ENCODE results near the gene PACRG.

PACRG gene

GRCh38 chr6:163063561-163063960 is 335.8 kb downstream of the PACRG start:
- TF ChIP-seq EGR1 (IDR thresholded peaks at IDR 0.05) = no peak
- TF ChIP-seq TEAD4 (IDR thresholded peaks at IDR 0.05) = no peak
- no peak for TF ChIP-seq YY1 (IDR thresholded peaks at IDR 0.05; ENCODE audit: low read depth)
- TF ChIP-seq NFIC (IDR thresholded peaks at IDR 0.05) = no peak

DNA sequence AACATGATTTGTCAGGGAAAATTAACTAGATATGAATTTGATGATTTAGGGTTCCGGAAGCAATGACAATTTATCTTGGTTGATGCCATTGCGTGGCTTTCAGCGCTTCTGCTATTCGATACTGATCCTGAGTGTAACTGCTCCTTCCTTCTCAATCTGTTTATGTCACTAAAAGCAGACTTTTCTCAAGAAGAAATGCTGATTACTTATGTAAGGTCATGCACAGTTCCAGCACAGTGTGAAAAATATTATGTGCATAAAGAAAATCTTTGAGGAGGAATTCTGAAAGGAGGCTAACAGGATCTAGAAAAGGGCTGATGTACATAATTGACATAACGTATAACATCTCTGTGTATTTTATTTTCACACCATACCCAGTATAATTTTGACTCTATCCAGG is 336.6 kb downstream of the PACRG start:
- TF ChIP-seq ZBTB7A (IDR thresholded peaks at IDR 0.05; ENCODE audit: low read depth) = no peak
- TF ChIP-seq CREB1 (IDR thresholded peaks at IDR 0.05; ENCODE audit: low read depth) = no peak
- no peak for TF ChIP-seq REST (IDR thresholded peaks at IDR 0.05; ENCODE audit: low read depth)
- no peak for TF ChIP-seq FOXM1 (IDR thresholded peaks at IDR 0.05; ENCODE audit: borderline replicate concordance, low read depth)
- TF ChIP-seq EGR1 (IDR thresholded peaks at IDR 0.05) = no peak
- no peak for TF ChIP-seq EP300 (IDR thresholded peaks at IDR 0.05; ENCODE audit: borderline replicate concordance)
- TF ChIP-seq TAF1 (IDR thresholded peaks at IDR 0.05; ENCODE audit: low read depth) = no peak
- no peak for TF ChIP-seq TEAD4 (IDR thresholded peaks at IDR 0.05)
- no peak for TF ChIP-seq RAD21 (IDR thresholded peaks at IDR 0.05; ENCODE audit: low read depth)
- TF ChIP-seq YY1 (IDR thresholded peaks at IDR 0.05; ENCODE audit: low read depth) = no peak

DNA sequence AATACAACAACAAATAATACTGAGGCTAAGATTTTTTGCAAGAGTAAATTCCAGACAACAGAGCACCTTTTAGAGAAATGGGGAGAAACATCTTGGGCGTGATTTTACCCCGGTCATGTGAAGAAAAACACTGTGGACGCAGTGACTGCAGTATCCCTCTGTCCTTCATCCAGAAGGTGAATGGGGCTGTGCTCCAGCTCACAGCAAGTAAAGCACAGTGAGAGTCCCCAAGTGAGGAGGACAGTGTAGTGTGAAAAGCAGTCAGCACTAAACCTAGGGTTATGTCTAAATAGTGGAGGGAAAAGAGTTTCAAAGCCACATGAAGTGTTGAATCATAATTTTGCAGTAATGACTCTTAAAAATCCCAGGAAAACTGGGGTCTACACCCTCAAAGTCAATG is 338.4 kb downstream of the PACRG start:
- TF ChIP-seq EP300 (IDR thresholded peaks at IDR 0.05; ENCODE audit: borderline replicate concordance) (no peak), TEAD4 (IDR thresholded peaks at IDR 0.05) (no peak), FOXM1 (IDR thresholded peaks at IDR 0.05; ENCODE audit: borderline replicate concordance, low read depth) (no peak)

DNA sequence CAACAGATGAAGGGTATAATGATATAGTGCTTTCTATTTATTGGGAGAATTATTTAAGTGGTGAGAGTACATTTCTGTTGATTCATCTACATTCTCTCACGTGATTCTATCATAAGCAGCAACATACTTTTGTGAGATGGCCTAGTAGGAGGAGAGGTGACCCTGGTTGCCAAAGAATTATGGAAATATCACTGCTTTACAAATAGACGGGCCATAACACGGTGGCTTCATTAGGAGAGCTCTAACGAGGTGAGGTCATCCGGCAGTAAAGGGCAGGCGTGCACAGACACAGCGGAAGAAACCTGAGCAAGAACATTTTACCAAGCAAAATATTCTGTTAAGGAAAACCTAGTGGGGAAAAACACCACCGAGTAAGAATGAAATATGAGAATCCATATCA is 349.4 kb downstream of the PACRG start:
- no peak for TF ChIP-seq NFIC (IDR thresholded peaks at IDR 0.05)
- no peak for TF ChIP-seq EP300 (IDR thresholded peaks at IDR 0.05; ENCODE audit: borderline replicate concordance)
- no peak for TF ChIP-seq REST (IDR thresholded peaks at IDR 0.05; ENCODE audit: low read depth)
- no peak for TF ChIP-seq FOXM1 (IDR thresholded peaks at IDR 0.05; ENCODE audit: borderline replicate concordance, low read depth)
- TF ChIP-seq TEAD4 (IDR thresholded peaks at IDR 0.05) = no peak
- TF ChIP-seq TCF12 (IDR thresholded peaks at IDR 0.05; ENCODE audit: low read depth) = no peak
- TF ChIP-seq RAD21 (IDR thresholded peaks at IDR 0.05; ENCODE audit: low read depth) = no peak
- no peak for TF ChIP-seq YY1 (IDR thresholded peaks at IDR 0.05; ENCODE audit: low read depth)
- TF ChIP-seq TAF1 (IDR thresholded peaks at IDR 0.05; ENCODE audit: low read depth) = no peak
- TF ChIP-seq, protein P1, sequence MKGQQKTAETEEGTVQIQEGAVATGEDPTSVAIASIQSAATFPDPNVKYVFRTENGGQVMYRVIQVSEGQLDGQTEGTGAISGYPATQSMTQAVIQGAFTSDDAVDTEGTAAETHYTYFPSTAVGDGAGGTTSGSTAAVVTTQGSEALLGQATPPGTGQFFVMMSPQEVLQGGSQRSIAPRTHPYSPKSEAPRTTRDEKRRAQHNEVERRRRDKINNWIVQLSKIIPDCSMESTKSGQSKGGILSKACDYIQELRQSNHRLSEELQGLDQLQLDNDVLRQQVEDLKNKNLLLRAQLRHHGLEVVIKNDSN (IDR thresholded peaks at IDR 0.05) = no peak
- TF ChIP-seq CEBPB (IDR thresholded peaks at IDR 0.05) = no peak
- TF ChIP-seq MAX (IDR thresholded peaks at IDR 0.05) = no peak

- no peak for TF ChIP-seq CREB1 (IDR thresholded peaks at IDR 0.05; ENCODE audit: low read depth)
- TF ChIP-seq, protein P1 (IDR thresholded peaks at IDR 0.05) = no peak
- TF ChIP-seq ZBTB7A (IDR thresholded peaks at IDR 0.05; ENCODE audit: low read depth) = no peak
- TF ChIP-seq REST (IDR thresholded peaks at IDR 0.05; ENCODE audit: low read depth) = no peak
- TF ChIP-seq FOXM1 (IDR thresholded peaks at IDR 0.05; ENCODE audit: borderline replicate concordance, low read depth) = no peak
- no peak for TF ChIP-seq EP300 (IDR thresholded peaks at IDR 0.05; ENCODE audit: borderline replicate concordance)
- no peak for TF ChIP-seq TAF1 (IDR thresholded peaks at IDR 0.05; ENCODE audit: low read depth)
- no peak for TF ChIP-seq YY1 (IDR thresholded peaks at IDR 0.05; ENCODE audit: low read depth)
- no peak for TF ChIP-seq MAX (IDR thresholded peaks at IDR 0.05)
- no peak for TF ChIP-seq TCF12 (IDR thresholded peaks at IDR 0.05; ENCODE audit: low read depth)
- no peak for TF ChIP-seq TEAD4 (IDR thresholded peaks at IDR 0.05)
- TF ChIP-seq CEBPB (IDR thresholded peaks at IDR 0.05) = no peak
- no peak for TF ChIP-seq NFIC (IDR thresholded peaks at IDR 0.05)
- no peak for TF ChIP-seq EGR1 (IDR thresholded peaks at IDR 0.05)
- TF ChIP-seq RAD21 (IDR thresholded peaks at IDR 0.05; ENCODE audit: low read depth) = no peak
These were observed 350.9 kb downstream of the PACRG start for GRCh38 chr6:163078712-163079111.

Measured in Ishikawa (cell line).